ENCODE results near the gene RAD23A.
A peak's percentile ranks its signal among the peaks of the same experiment; 100 is the strongest.
"Not testable (repeated sequence)": the region's sequence is repeated elsewhere in the genome, so short reads cannot be mapped to it uniquely, and the experiment has no call there.

RAD23A gene

GRCh38 chr19:12955575-12955974 is 9.9 kb downstream of the RAD23A start:
- not testable (repeated sequence) for DNase-seq (ENCODE audit: low read depth)

- no peak for DNase-seq (ENCODE audit: low read depth)
Observed at GRCh38 chr19:12955996-12956395, 10.3 kb downstream of the RAD23A start.

- peak; percentile 62 for DNase-seq (ENCODE audit: low read depth)
Observed at GRCh38 chr19:12956446-12957388, 11.1 kb downstream of the RAD23A start, which contains the start of gene GADD45GIP1. Gene GADD45GIP1, minus strand, starts transcription at chr19:12957223. Its CDS starts 11 bp downstream, at chr19:12957212.

GRCh38 chr19:12957389-12957952 is 11.8 kb downstream of the RAD23A start:
- not testable (repeated sequence) for DNase-seq (ENCODE audit: low read depth)

- DNase-seq (ENCODE audit: low read depth): no peak
Observed at GRCh38 chr19:12959481-12959880, 13.8 kb downstream of the RAD23A start.

- peak; percentile 63 for DNase-seq (ENCODE audit: low read depth)
Observed at GRCh38 chr19:12965017-12965811, 19.6 kb downstream of the RAD23A start.

GRCh38 chr19:12965812-12966135 is 20.1 kb downstream of the RAD23A start:
- no peak for DNase-seq (ENCODE audit: low read depth)

- no peak for DNase-seq (ENCODE audit: low read depth)
Observed at GRCh38 chr19:12967907-12968306, 22.2 kb downstream of the RAD23A start.

- DNase-seq (ENCODE audit: low read depth): no peak
Observed at GRCh38 chr19:12969292-12969988, 23.8 kb downstream of the RAD23A start, which contains the start of gene DAND5. Gene DAND5, plus strand, starts transcription at chr19:12969576. Its CDS starts 85 bp downstream, at chr19:12969661.

GRCh38 chr19:12970070-12970820 is 24.6 kb downstream of the RAD23A start:
- DNase-seq (ENCODE audit: low read depth): no peak

GRCh38 chr19:12973236-12973635 is 27.6 kb downstream of the RAD23A start:
- no peak for DNase-seq (ENCODE audit: low read depth)

GRCh38 chr19:12974301-12975220 is 28.9 kb downstream of the RAD23A start:
- DNase-seq (ENCODE audit: low read depth): no peak

GRCh38 chr19:12975221-12975741 is 29.6 kb downstream of the RAD23A start:
- no peak for DNase-seq (ENCODE audit: low read depth)

- DNase-seq (ENCODE audit: low read depth): not testable (repeated sequence)
Observed at GRCh38 chr19:12976109-12976508, 30.4 kb downstream of the RAD23A start.

GRCh38 chr19:12979974-12980373 is 34.3 kb downstream of the RAD23A start:
- no peak for DNase-seq (ENCODE audit: low read depth)

- DNase-seq (ENCODE audit: low read depth): no peak
Observed at GRCh38 chr19:12982648-12983047, 37.0 kb downstream of the RAD23A start.

GRCh38 chr19:12983091-12983490 is 37.4 kb downstream of the RAD23A start:
- no peak for DNase-seq (ENCODE audit: low read depth)

GRCh38 chr19:12983542-12984142 is 38.0 kb downstream of the RAD23A start:
- DNase-seq (ENCODE audit: low read depth): peak; percentile 59

GRCh38 chr19:12984143-12984627 is 38.5 kb downstream of the RAD23A start:
- no peak for DNase-seq (ENCODE audit: low read depth)

Measured in stimulated activated CD8-positive, alpha-beta memory T cell treated with anti-CD3 and anti-CD28 coated beads, Interleukin-15, amount 100 ng/mL, for 1 hour (primary cell).